GM21360 (cell line): ENCODE data around the gene CCDC88A.
"Not testable (repeated sequence)": the region's sequence is repeated elsewhere in the genome, so short reads cannot be mapped to it uniquely, and the experiment has no call there.

Experiments
- ATAC-seq: cut with Tn5 transposase; IDR thresholded peaks from one replicate; pipeline ENCODE4 v1.9.1; 2021; ENCODE audit warnings: mild to moderate bottlenecking, moderate library complexity; ENCODE audit not compliant: unreplicated experiment

CCDC88A gene

GRCh38 chr2:55241582-55241981, 178.1 kb downstream of the CCDC88A start:
- ATAC-seq = not testable (repeated sequence)

GRCh38 chr2:55239656-55240222, 179.9 kb downstream of the CCDC88A start:
- no peak for ATAC-seq
